Endothelial cell of umbilical vein (primary cell): ENCODE measurements around the gene KPTN. TPM values are rescaled to one million over a fixed set of nuclear protein-coding genes. Genes with fewer than 3 reads are reported as not detected.

Experiments
- BruUV-seq: library from RNA; stranded (reverse); fragments of 400-500 nt; replicated peaks from 2 replicates; lab custom pipeline; 2021; lab: Mats Ljungman, UMichigan
- CTCF ChIA-PET: fragments of 300-600, 350-600 bp; sonication (Branson Sonifier 250); formaldehyde crosslinking; loops from one replicate; lab custom pipeline; 2021; ENCODE audit warnings: antibody characterized with exemption, inconsistent platforms; lab: Charles Lee
- POLR2A ChIA-PET: fragments of 300-600, 350-600 bp; sonication (Branson Sonifier 250); formaldehyde crosslinking; loops from one replicate; lab custom pipeline; 2021; ENCODE audit warnings: antibody characterized with exemption, inconsistent platforms; lab: Charles Lee
- DNase-seq: peaks from one replicate; pipeline ENCODE4 v3.0.0-alpha.2; 2011; ENCODE audit warnings: low read depth, low spot score
- FAIRE-seq: peaks from 2 replicates; lab custom pipeline; 2011; peaks lifted over from hg19 to GRCh38; lab: Jason Lieb, UNC
- H2AFZ ChIP-seq: 2 replicates; pipeline ENCODE4 v1.6.0; 2012; ENCODE audit warnings: low read depth, low read length, control low read depth, inconsistent platforms
- H3K27ac ChIP-seq: 2 replicates; pipeline ENCODE4 v1.5.1; 2011; ENCODE audit warnings: low read depth, mild to moderate bottlenecking, control low read depth, low read length, moderate library complexity; ENCODE audit not compliant: insufficient read depth
- H3K27me3 ChIP-seq, 2 experiments: 2 replicates each; pipeline versions ENCODE4 v1.6.0 to v1.6.1; 2011; ENCODE audit warnings: low read length in 2 of 2, mixed read lengths in 1 of 2; ENCODE audit not compliant: control insufficient read depth in 2 of 2, insufficient read depth in 2 of 2
- H3K36me3 ChIP-seq, 2 experiments: 2 replicates in 1 of 2; 3 replicates in 1 of 2; pipeline ENCODE4 v1.5.1; 2011; ENCODE audit warnings: low read length in 2 of 2, mild to moderate bottlenecking in 1 of 2, moderate library complexity in 1 of 2; ENCODE audit not compliant: control insufficient read depth in 2 of 2, insufficient read depth in 2 of 2; ENCODE audit errors: extremely low read depth in 1 of 2
- H3K4me1 ChIP-seq: 3 replicates; pipeline ENCODE4 v1.5.1; 2011; ENCODE audit warnings: mild to moderate bottlenecking, low read length; ENCODE audit not compliant: control insufficient read depth, insufficient read depth; ENCODE audit errors: extremely low read depth
- H3K4me2 ChIP-seq: 2 replicates; pipeline ENCODE4 v1.6.1; 2011; ENCODE audit warnings: low read length, control low read depth, mixed read lengths; ENCODE audit not compliant: insufficient read depth
- H3K4me3 ChIP-seq, 3 experiments: fragments of 200-600 bp in 1 of 3; sonication (generic), shearing (Covaris generic) in 1 of 3; replicated peaks in 1 of 3; 2 replicates each; pipeline ENCODE4 v1.5.1; 2011 to 2016; ENCODE audit warnings: control low read depth in 3 of 3, low read length in 3 of 3, mild to moderate bottlenecking in 2 of 3, inconsistent platforms in 1 of 3, low read depth in 1 of 3, moderate library complexity in 1 of 3; ENCODE audit not compliant: insufficient read depth in 1 of 3
- H3K79me2 ChIP-seq: 2 replicates; pipeline ENCODE4 v1.6.0; 2012; ENCODE audit warnings: low read length, inconsistent platforms; ENCODE audit not compliant: control insufficient read depth, insufficient read depth
- H3K9ac ChIP-seq: replicated peaks from 2 replicates; pipeline ENCODE3; 2011; ENCODE audit warnings: low read length, control low read depth; ENCODE audit not compliant: insufficient read depth; ENCODE audit errors: extremely low read depth
- H3K9me1 ChIP-seq: replicated peaks from 3 replicates; pipeline ENCODE4 v1.6.0; 2011; ENCODE audit warnings: mild to moderate bottlenecking, low read length; ENCODE audit not compliant: control insufficient read depth, insufficient read depth; ENCODE audit errors: extremely low read depth
- H3K9me3 ChIP-seq: replicated peaks from 2 replicates; pipeline ENCODE4 v1.5.1; 2012; ENCODE audit warnings: low read length, inconsistent platforms; ENCODE audit not compliant: control insufficient read depth, insufficient read depth
- H4K20me1 ChIP-seq: replicated peaks from 2 replicates; pipeline ENCODE3; 2011; ENCODE audit warnings: mild to moderate bottlenecking, low read length; ENCODE audit not compliant: control insufficient read depth, insufficient read depth; ENCODE audit errors: extremely low read depth
- CTCF ChIP-seq, 2 donors: IDR thresholded peaks; 1 replicate in 1 of 2; 2 replicates in 1 of 2; pipeline ENCODE4 v1.5.1; 2011; ENCODE audit warnings: low read length in 2 of 2, mild to moderate bottlenecking in 2 of 2, moderate library complexity in 2 of 2, control low read depth in 1 of 2, inconsistent platforms in 1 of 2, low read depth in 1 of 2; ENCODE audit not compliant: insufficient read depth in 1 of 2; ENCODE audit errors: extremely low read depth in 1 of 2
- EZH2 ChIP-seq: IDR thresholded peaks from 2 replicates; pipeline ENCODE4 v1.6.1; 2012; ENCODE audit warnings: borderline replicate concordance, low read depth, mild to moderate bottlenecking, moderate library complexity, low read length, inconsistent platforms; ENCODE audit not compliant: severe bottlenecking
- dilution Hi-C: fragments of 300-500 bp; cut with MboI; formaldehyde crosslinking; loops from one replicate; pipeline ENCODE4 v1.15.0; 2019; ENCODE audit warnings: low sequenced_read_pairs; ENCODE audit not compliant: extremely low pct_ligation_motif_present
- intact Hi-C: fragments of 100-400 bp; cut with micrococcal nuclease; formaldehyde crosslinking; loops from one replicate; pipeline ENCODE4 v1.10.0; 2022
- polyA plus RNA-seq, 4 experiments: library from polyadenylated mRNA; depleted of rRNA in 3 of 4; stranded (reverse) in 3 of 4; unstranded in 1 of 4; fragments of >200 nt; gene quantifications; 2 replicates each; pipeline versions ENCODE4 v1.2.1 to v1.2.3, GENCODE V29; 2011 to 2012; ENCODE audit warnings: missing spikeins in 1 of 4
- total RNA-seq: library from RNA; stranded (reverse); gene quantifications from 2 replicates; pipeline ENCODE4 v1.2.3, GENCODE V29; 2021

KPTN gene
- total and polyA plus RNA-seq, 2 donors (not counting 3 experiments of a cell fraction or from before 2014, with no cell fraction given): 14.7 to 15.5 TPM

DNA sequence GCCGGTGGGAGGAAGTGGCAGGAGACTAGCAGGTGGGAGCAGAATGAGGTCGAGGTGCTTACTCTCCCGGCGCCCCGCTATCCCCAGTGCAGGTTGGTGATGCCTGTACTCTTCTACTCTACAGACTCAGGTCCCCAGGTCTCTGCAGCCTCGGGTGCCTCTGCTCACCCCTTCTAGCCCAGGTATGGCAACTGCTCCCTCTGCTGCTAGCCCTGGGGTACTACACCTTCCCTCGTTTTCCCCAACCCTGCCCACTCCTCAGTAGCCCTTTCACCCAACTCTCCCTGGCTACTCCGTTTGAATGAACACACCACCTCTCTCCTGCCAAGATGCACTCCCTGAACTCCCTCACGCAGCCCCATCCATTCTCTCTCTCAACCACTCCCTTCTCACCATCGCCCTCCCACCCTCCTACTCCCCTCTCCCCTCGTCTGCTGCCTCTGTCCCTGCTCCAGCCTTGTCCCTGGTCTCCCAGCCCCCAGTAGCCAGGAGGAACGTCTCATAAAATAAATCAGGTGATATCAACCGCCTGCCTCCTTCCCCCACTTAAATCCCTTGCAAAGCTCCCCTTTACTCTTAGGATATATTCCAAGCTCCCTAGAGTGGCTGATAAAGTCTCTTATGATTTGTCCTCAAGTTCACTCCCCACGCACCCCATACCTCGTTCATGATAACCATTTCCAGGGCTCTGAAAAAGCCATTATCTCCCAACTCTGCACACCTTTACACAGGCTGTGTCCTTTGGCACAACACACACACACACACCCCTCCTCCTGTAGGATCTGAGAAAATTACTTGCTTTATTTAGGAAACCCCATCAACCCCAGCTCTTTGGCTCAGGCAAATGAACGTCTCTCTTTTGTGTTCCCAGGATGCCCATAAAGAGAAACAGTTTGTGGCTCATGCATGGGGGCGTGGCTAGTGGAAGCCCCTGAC is 56.5 kb downstream of the KPTN start:
- intact Hi-C loops: loop anchor here (1.0 to 5.0 kb wide), 5 partner anchors 55 to 360 kb away; partner anchors contain the start of genes KPTN and NAPA
- H3K9ac ChIP-seq: no peak overlapping the region

More for the DNA sequence above, 56.5 kb downstream of the KPTN start:
- Histone ChIP-seq H4K20me1 (no peaks in the 10 kb centered on the region), H3K79me2 (no peaks in the 10 kb centered on the region), H3K9me3 (no peaks in the 10 kb centered on the region), H3K4me3 (no peak overlapping the region), H3K27ac (no peak overlapping the region), H3K36me3 (no peaks in the 10 kb centered on the region), H3K27me3 (peaks cover 18 to 23% of the 10 kb centered on the region in 2 experiments), H3K4me1 (peaks cover 8% of the 10 kb centered on the region), H3K4me2 (peak overlapping the region; percentile 1), H3K9me1 (no peaks in the 10 kb centered on the region), H2AFZ (no peak overlapping the region)
- ChIA-PET CTCF (interaction anchor here (0.6 to 3.8 kb wide), 33 partner anchors 9 to 292 kb away, joined by 3 to 63 read pairs (median 5); partner anchors contain the start of genes DHX34, EHD2, INAFM1 and KPTN), POLR2A (interaction anchor here (1.4 kb wide), 1 partner anchor 202 kb away, joined by 3 read pairs; no protein-coding TSS in a partner anchor)
- DNase-seq (peak; percentile 55), FAIRE-seq (peak; percentile 78)
- dilution Hi-C loops: no loop called here
- no TSS peak for BruUV-seq
- peak; percentile 74 to 91 for TF ChIP-seq CTCF (IDR thresholded peaks at IDR 0.05; ENCODE audit: extremely low read depth in 1 of 2, insufficient read depth in 1 of 2, low read depth in 1 of 2, low read length in 2 of 2)
- no peak for TF ChIP-seq EZH2

Other genes starting within 250 kb of the KPTN start
- 26.9 and 29.0 TPM in 2 replicates for gene CCDC9, start 227.7 kb downstream of the KPTN start, total RNA-seq
- 4.6 and 6.0 TPM in 2 replicates for gene CCDC9, start 227.7 kb downstream of the KPTN start, polyA plus RNA-seq
- gene INAFM1, start 209.3 kb downstream of the KPTN start, total RNA-seq: 8.3 and 9.4 TPM in 2 replicates
- gene INAFM1, start 209.3 kb downstream of the KPTN start, polyA plus RNA-seq: 2.8 and 3.0 TPM in 2 replicates
- gene C5AR1, start 174.4 kb downstream of the KPTN start, total RNA-seq: 0.49 TPM in 1 of 2 replicates, not detected in the other
- 0.11 and 0.16 TPM in 2 replicates for gene C5AR1, start 174.4 kb downstream of the KPTN start, polyA plus RNA-seq
- gene C5AR2, start 152.0 kb downstream of the KPTN start, total RNA-seq: not detected in 2 replicates
- not detected in 2 replicates for gene C5AR2, start 152.0 kb downstream of the KPTN start, polyA plus RNA-seq
- 15.8 and 20.7 TPM in 2 replicates for gene DHX34, start 134.9 kb downstream of the KPTN start, total RNA-seq
- gene DHX34, start 134.9 kb downstream of the KPTN start, polyA plus RNA-seq: 12.8 and 15.9 TPM in 2 replicates
- 0.42 TPM in 1 of 2 replicates, not detected in the other for gene MEIS3, start 64.7 kb downstream of the KPTN start, total RNA-seq
- gene MEIS3, start 64.7 kb downstream of the KPTN start, polyA plus RNA-seq: not detected in 2 replicates
- not detected in 2 replicates for gene SLC8A2, start 12.3 kb downstream of the KPTN start, total RNA-seq
- not detected in 2 replicates for gene SLC8A2, start 12.3 kb downstream of the KPTN start, polyA plus RNA-seq
- gene NAPA, start 30.8 kb upstream of the KPTN start, total RNA-seq: 107 TPM in 2 replicates
- gene NAPA, start 30.8 kb upstream of the KPTN start, polyA plus RNA-seq: 154 and 172 TPM in 2 replicates
- gene ZNF541, start 88.9 kb upstream of the KPTN start, total RNA-seq: 0.13 TPM in 1 of 2 replicates, not detected in the other
- gene ZNF541, start 88.9 kb upstream of the KPTN start, polyA plus RNA-seq: 0.03 and 0.05 TPM in 2 replicates
- 20.5 and 27.0 TPM in 2 replicates for gene BICRA, start 124.9 kb upstream of the KPTN start, total RNA-seq
- gene BICRA, start 124.9 kb upstream of the KPTN start, polyA plus RNA-seq: 2.0 and 3.8 TPM in 2 replicates
- gene EHD2, start 229.2 kb upstream of the KPTN start, total RNA-seq: 220 TPM in 2 replicates
- gene EHD2, start 229.2 kb upstream of the KPTN start, polyA plus RNA-seq: 105 and 110 TPM in 2 replicates